ENCODE data around the gene VASN. TPM values are rescaled to one million over a fixed set of nuclear protein-coding genes. Genes with fewer than 3 reads are reported as not detected.
A peak's percentile ranks its signal among the peaks of the same experiment; 100 is the strongest.

VASN gene
- total and polyA plus RNA-seq, 7 donors = 2.0 to 3.8 (median 3.3) TPM

- no peaks in the 10 kb centered on the region for H3K27me3 ChIP-seq (ENCODE audit: insufficient read depth in 3 of 3, low read length in 2 of 3)
- H3K9me3 ChIP-seq = no peaks in the 10 kb centered on the region
- intact Hi-C loops (cut with DNase I) = loop anchor here in 1 of 2 donors (10.0 kb wide), 1 partner anchor 54 kb away; the partner anchor contains the start of genes HMOX2 and NMRAL1
- no peak for ATAC-seq
- DNase-seq = no peak
- 79 to 85% (median 81%) methylated on average over 8 of the region's 8 CpGs for WGBS, 3 donors
- TF ChIP-seq, protein P1, sequence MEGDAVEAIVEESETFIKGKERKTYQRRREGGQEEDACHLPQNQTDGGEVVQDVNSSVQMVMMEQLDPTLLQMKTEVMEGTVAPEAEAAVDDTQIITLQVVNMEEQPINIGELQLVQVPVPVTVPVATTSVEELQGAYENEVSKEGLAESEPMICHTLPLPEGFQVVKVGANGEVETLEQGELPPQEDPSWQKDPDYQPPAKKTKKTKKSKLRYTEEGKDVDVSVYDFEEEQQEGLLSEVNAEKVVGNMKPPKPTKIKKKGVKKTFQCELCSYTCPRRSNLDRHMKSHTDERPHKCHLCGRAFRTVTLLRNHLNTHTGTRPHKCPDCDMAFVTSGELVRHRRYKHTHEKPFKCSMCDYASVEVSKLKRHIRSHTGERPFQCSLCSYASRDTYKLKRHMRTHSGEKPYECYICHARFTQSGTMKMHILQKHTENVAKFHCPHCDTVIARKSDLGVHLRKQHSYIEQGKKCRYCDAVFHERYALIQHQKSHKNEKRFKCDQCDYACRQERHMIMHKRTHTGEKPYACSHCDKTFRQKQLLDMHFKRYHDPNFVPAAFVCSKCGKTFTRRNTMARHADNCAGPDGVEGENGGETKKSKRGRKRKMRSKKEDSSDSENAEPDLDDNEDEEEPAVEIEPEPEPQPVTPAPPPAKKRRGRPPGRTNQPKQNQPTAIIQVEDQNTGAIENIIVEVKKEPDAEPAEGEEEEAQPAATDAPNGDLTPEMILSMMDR (IDR thresholded peaks at IDR 0.05) = no peak
- H3K4me1 ChIP-seq = peaks cover 5% of the 10 kb centered on the region
- no peak overlapping the region for H3K27ac ChIP-seq
- no peak overlapping the region for H3K4me3 ChIP-seq
- H3K36me3 ChIP-seq (ENCODE audit: insufficient read depth in 1 of 2, low read depth in 1 of 2) = no peaks in the 10 kb centered on the region
These were observed 49.0 kb downstream of the VASN start for GRCh38 chr16:4420505-4421105.

GRCh38 chr16:4425378-4426020, 53.9 kb downstream of the VASN start, which contains the start of gene DNAJA3:
Gene DNAJA3, plus strand, starts transcription at chr16:4425868. Its CDS starts 14 bp downstream, at chr16:4425882.
- 0 to 1% (median 0%) methylated on average over 59 to 68 of the region's 68 CpGs for WGBS, 3 donors
- DNase-seq (peak; percentile 92 to 96), ATAC-seq (peak; percentile 96 to 97 (median 97))
- H3K4me3 ChIP-seq = peak within 1 kb of the TSS; percentile 99
- no peaks in the 10 kb centered on the region for H3K27me3 ChIP-seq (ENCODE audit: insufficient read depth in 3 of 3, low read length in 2 of 3)
- H3K36me3 ChIP-seq (ENCODE audit: insufficient read depth in 1 of 2, low read depth in 1 of 2) = peaks cover 2 to 5% of the 10 kb centered on the region in 2 donors
- intact Hi-C loops (cut with DNase I) = loop anchor here in 1 of 2 donors (10.0 kb wide), 1 partner anchor 49 kb away; the partner anchor contains the start of genes HMOX2 and NMRAL1
- TF ChIP-seq, protein P1 (IDR thresholded peaks at IDR 0.05) = no peak
- no peaks in the 10 kb centered on the region for H3K9me3 ChIP-seq
- peak within 1 kb of the TSS; percentile 99 for H3K27ac ChIP-seq
- H3K4me1 ChIP-seq = peaks cover 18% of the 10 kb centered on the region

DNA sequence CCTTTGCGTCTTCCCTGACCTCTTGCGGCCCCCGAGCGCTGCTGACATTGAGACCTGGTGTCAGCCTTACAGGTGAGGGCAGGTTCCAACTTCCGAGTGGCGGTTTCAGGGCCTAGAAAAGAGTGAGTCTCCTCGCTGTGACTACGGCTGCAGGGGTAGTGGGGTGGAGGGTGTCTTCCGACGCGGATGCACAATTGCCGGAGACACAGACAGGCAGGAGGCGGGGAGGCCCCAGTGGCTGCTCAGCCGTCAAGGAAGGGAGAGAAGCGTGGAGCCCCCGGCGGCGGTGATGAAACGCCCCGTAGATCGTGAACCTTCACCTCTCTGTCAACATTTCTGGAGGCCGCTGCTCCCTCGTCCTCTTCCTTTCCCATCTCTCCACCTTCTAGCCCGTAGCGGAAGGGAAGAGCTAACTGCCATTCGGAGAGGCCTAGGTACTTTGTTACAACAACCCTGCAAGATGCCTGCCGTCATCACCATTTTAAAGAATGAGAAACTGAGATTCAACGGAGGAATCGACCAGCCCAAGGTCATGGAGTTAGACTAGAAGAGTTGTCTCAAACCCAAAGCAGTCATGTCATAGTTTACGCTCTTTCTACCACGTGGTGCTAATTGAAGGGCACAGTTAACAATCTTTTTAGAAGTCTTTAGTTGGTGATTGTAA, 54.5 kb downstream of the VASN start:
- H3K27ac ChIP-seq = peak overlapping the region; percentile 99
- ATAC-seq (peak; percentile 15 to 45 (median 41)), DNase-seq (no peak)
- 2 to 3% (median 3%) methylated on average over 31 of the region's 31 CpGs for WGBS, 3 donors
- H3K4me3 ChIP-seq = peak overlapping the region; percentile 99
- H3K36me3 ChIP-seq (ENCODE audit: insufficient read depth in 1 of 2, low read depth in 1 of 2) = peaks cover 2 to 8% of the 10 kb centered on the region in 2 donors
- no peaks in the 10 kb centered on the region for H3K27me3 ChIP-seq (ENCODE audit: insufficient read depth in 3 of 3, low read length in 2 of 3)
- H3K4me1 ChIP-seq = peaks cover 18% of the 10 kb centered on the region
- H3K9me3 ChIP-seq = no peaks in the 10 kb centered on the region
- TF ChIP-seq, protein P1 (IDR thresholded peaks at IDR 0.05) = no peak
- intact Hi-C loops (cut with DNase I) = loop anchor here in 1 of 2 donors (10.0 kb wide), 1 partner anchor 49 kb away; the partner anchor contains the start of genes HMOX2 and NMRAL1

DNA sequence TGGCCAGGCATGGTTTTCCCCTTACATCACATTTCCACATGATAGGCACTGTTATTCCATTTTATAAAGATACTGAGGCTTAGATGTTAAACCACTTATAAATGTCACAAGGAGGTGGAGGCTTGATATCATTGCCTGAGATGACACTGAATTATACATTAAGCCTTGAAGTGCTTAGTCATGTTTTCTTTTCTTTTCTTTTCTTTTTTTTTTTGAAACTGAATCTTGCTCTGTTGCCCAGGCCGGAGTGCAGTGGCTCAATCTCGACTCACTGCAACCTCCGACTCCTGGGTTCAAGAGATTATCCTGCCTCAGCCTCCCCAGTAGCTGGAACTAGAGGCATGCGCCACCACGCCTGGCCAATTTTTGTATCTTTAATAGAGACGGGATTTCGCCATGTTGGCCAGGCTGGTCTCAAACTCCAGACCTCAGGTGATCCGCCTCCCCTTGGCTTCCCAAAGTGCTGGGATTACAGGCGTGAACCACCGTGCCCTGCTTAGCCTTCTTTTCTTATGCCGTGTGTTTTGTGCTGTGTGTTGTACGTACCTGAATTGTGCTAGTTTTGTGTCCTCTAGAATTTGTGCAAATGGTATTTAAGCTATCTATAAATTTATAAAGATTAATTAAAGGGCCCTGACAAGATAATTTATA, 55.2 kb downstream of the VASN start:
- H3K4me1 ChIP-seq = peaks cover 18% of the 10 kb centered on the region
- no peak for ATAC-seq
- H3K36me3 ChIP-seq (ENCODE audit: insufficient read depth in 1 of 2, low read depth in 1 of 2) = peaks cover 2 to 15% of the 10 kb centered on the region in 2 donors
- WGBS, 3 donors = 85 to 86% (median 85%) methylated on average over 12 of the region's 12 CpGs
- H3K4me3 ChIP-seq = peak overlapping the region; percentile 99
- no peak for DNase-seq
- H3K27me3 ChIP-seq (ENCODE audit: insufficient read depth in 3 of 3, low read length in 2 of 3) = no peaks in the 10 kb centered on the region
- H3K27ac ChIP-seq = peak overlapping the region; percentile 99
- intact Hi-C loops (cut with DNase I) = loop anchor here in 1 of 2 donors (10.0 kb wide), 1 partner anchor 48 kb away; the partner anchor contains the start of genes HMOX2 and NMRAL1
- H3K9me3 ChIP-seq = no peaks in the 10 kb centered on the region
- TF ChIP-seq, protein P1 (IDR thresholded peaks at IDR 0.05) = no peak
